Colonic mucosa (tissue), 4 donors: ENCODE results near the gene TGM5. TPM values are rescaled to one million over a fixed set of nuclear protein-coding genes. Genes with fewer than 3 reads are reported as not detected.

ENCODE experiments used
- DNase-seq: peaks from one replicate; pipeline ENCODE4 v3.0.0-alpha.2; 2020
- H3K27ac ChIP-seq: fragments of 200-600 bp; one replicate; pipeline ENCODE4 v1.8.0; 2021
- H3K27me3 ChIP-seq: fragments of 200-600 bp; one replicate; pipeline ENCODE4 v1.8.0; 2021
- H3K36me3 ChIP-seq: fragments of 200-600 bp; one replicate; pipeline ENCODE4 v1.8.0; 2021
- H3K4me1 ChIP-seq: fragments of 200-600 bp; one replicate; pipeline ENCODE4 v1.8.0; 2021; ENCODE audit warnings: mild to moderate bottlenecking
- H3K4me3 ChIP-seq: fragments of 200-600 bp; one replicate; pipeline ENCODE4 v1.8.0; 2021
- H3K9ac ChIP-seq, 2 donors: one replicate each; pipeline ENCODE4 v1.7.0; 2013; ENCODE audit warnings: control low read depth in 2 of 2, low read depth in 2 of 2, low read length in 2 of 2
- H3K9me3 ChIP-seq: fragments of 200-600 bp; one replicate; pipeline ENCODE4 v1.8.0; 2021
- CTCF ChIP-seq: fragments of 200-600 bp; IDR thresholded peaks from one replicate; pipeline ENCODE4 v1.8.0; 2022; ENCODE audit warnings: antibody characterized with exemption, mild to moderate bottlenecking
- intact Hi-C: fragments of 100-400 bp; cut with DNase I; formaldehyde crosslinking; loops from one replicate; pipeline ENCODE4 v1.14.1; 2022
- total RNA-seq, 2 donors: library from RNA; stranded (reverse); fragmentation: NEBNext Ultra II Directional in 1 of 2; extraction: Animal tissue kit (Norgen Biotek cat#: 25700) in 1 of 2; gene quantifications; one replicate each; pipeline ENCODE4 v1.2.1, GENCODE V29; 2021
- donor health status: healthy.
- donor health status: DM: no; HTN: no; CAD: no.
- donor health status: DM: no; HTN: no; CAD: no.

Gene TGM5
- total RNA-seq, 2 donors from 2014 or later = not detected

DNA sequence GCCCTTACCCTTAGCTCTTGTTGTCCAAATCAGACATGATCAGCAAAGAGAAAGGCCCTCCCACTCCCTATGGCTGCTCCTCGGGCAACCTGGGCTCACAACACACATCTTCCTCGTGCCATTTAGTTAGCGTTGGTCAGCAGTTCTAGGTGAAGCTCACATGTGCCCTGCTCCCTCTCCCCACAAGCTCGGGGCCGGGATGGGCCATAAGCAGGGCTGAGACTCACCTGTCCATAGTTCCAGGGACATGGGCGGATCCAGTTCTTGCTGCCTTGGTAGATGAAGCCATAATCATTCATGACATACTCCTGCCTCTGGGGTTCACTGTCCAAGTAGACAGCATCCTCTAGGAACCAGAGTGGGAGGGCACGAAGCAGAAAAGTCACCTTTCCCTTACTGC is 10.4 kb downstream of the TGM5 start:
- Histone ChIP-seq H3K27ac (no peak overlapping the region), H3K4me3 (no peak overlapping the region), H3K36me3 (no peaks in the 10 kb centered on the region), H3K9me3 (no peaks in the 10 kb centered on the region), H3K9ac (no peak overlapping the region), H3K27me3 (no peaks in the 10 kb centered on the region), H3K4me1 (no peaks in the 10 kb centered on the region)
- intact Hi-C loops = no loop called here
- no peak for DNase-seq
- TF ChIP-seq CTCF = no peak

GRCh38 chr15:43255376-43255775 is 11.4 kb downstream of the TGM5 start:
- Histone ChIP-seq H3K36me3 (no peaks in the 10 kb centered on the region), H3K9me3 (no peaks in the 10 kb centered on the region), H3K27ac (no peak overlapping the region), H3K4me3 (no peak overlapping the region), H3K27me3 (no peaks in the 10 kb centered on the region), H3K4me1 (no peaks in the 10 kb centered on the region), H3K9ac (no peak overlapping the region)
- no peak for TF ChIP-seq CTCF
- no peak for DNase-seq
- intact Hi-C loops = no loop called here

DNA sequence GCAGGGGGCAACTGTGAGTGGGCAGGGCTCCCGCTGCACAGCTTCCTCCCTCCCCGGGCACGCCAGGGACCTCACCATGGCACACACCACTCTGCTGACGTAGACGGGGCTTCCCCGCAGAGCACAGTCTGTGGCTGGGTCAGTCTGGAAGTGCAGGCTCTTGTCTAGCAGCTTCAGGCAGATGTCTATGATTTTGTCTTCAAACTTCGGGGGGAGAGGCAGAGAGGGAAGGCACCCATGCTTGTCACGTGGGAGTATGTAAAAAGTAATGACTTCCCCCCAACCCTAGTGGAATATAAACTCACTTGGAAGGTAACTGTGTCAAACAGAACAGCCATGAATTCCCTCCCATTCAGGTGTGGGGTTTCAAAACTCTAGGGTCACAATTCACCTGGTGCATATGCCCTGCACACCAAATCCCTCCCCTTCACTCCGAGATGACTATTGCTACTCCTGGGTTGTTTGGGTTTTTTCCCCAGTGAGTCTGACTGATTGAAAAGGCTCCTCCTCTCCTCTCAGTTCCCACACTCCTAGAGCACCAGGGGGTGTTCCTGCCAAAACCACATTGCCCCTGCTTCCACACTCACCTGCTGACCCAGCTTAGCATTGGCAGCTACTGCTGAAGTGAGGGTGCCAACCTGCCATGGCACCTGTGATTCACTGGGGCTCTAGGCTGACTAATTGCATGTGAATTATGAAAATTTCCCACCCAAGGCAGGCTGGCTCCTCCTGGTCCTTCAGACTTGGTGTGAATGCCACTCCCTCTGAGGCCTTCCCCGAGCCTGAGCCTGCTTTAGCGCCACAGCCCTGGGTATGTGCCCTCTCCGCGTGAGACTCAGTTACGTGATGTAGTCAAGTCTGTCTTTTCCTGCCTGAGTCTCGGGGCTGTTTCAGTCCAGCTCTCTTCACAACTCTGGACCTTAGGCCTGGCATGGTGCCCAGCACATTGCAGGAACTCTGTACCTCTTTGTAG is 13.0 kb downstream of the TGM5 start:
- Histone ChIP-seq H3K27ac (no peak overlapping the region), H3K36me3 (no peaks in the 10 kb centered on the region), H3K4me1 (no peaks in the 10 kb centered on the region), H3K9me3 (no peaks in the 10 kb centered on the region), H3K9ac (no peak overlapping the region), H3K4me3 (no peak overlapping the region), H3K27me3 (no peaks in the 10 kb centered on the region)
- intact Hi-C loops = no loop called here
- DNase-seq = no peak
- no peak for TF ChIP-seq CTCF

DNA sequence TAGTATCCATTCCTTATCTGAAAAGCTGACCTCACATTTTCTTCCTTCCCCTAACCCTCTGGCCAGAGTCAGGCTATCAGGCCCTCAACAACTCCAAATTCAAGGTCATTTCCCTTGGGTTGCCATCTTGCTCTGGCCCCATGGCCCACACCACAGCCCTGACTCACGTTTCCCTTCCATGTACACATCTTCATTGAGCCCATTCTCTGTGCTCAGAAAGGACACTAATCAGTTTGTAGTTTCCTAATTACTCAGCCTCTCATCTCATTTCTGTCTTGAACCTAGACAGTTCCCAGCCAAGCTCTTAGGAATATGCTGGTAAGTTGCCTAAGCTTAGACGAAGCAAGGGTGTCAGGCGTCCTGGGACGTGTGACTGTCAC is 14.9 kb downstream of the TGM5 start:
- H3K9me3 ChIP-seq = no peaks in the 10 kb centered on the region
- H3K9ac ChIP-seq = no peak overlapping the region
- TF ChIP-seq CTCF = no peak
- no peaks in the 10 kb centered on the region for H3K4me1 ChIP-seq
- no peaks in the 10 kb centered on the region for H3K36me3 ChIP-seq
- H3K27ac ChIP-seq = no peak overlapping the region
- H3K4me3 ChIP-seq = no peak overlapping the region
- no peak for DNase-seq
- H3K27me3 ChIP-seq = no peaks in the 10 kb centered on the region
- intact Hi-C loops = no loop called here

GRCh38 chr15:43251185-43251870 is 15.4 kb downstream of the TGM5 start:
- Histone ChIP-seq H3K27me3 (no peaks in the 10 kb centered on the region), H3K9me3 (no peaks in the 10 kb centered on the region), H3K4me1 (no peaks in the 10 kb centered on the region), H3K27ac (no peak overlapping the region), H3K4me3 (no peak overlapping the region), H3K9ac (no peak overlapping the region), H3K36me3 (no peaks in the 10 kb centered on the region)
- DNase-seq = no peak
- no peak for TF ChIP-seq CTCF
- intact Hi-C loops = no loop called here
